IMR-90 (cell line): Measurements from ENCODE around the gene AGAP1. TPM values are rescaled to one million over a fixed set of nuclear protein-coding genes. Genes with fewer than 3 reads are reported as not detected.
A peak's percentile ranks its signal among the peaks of the same experiment; 100 is the strongest.

Experiments used
- ATAC-seq: fragments of 200-7000 bp; cut with Tn5 transposase; 2 replicates; pipeline ENCODE4 v1.9.1; 2020; ENCODE audit warnings: low read depth, mild to moderate bottlenecking, moderate library complexity
- BruUV-seq: library from RNA; stranded (reverse); fragments of 400-500 nt; replicated peaks from 2 replicates; lab custom pipeline; 2021; lab: Mats Ljungman, UMichigan
- CTCF ChIA-PET: fragments of 300-600 bp; formaldehyde crosslinking; extraction: SDS; loops from one replicate; lab custom pipeline; 2021; ENCODE audit warnings: antibody characterized with exemption; lab: Yijun Ruan, JAX
- POLR2A ChIA-PET: fragments of 300-600 bp; sonication (Branson Sonifier 250); formaldehyde crosslinking; loops from one replicate; lab custom pipeline; 2022; ENCODE audit warnings: antibody characterized with exemption; ENCODE audit not compliant: unreplicated experiment; lab: Charles Lee
- DNase-seq: peaks from one replicate; pipeline ENCODE4 v3.0.0; 2013
- H2AFZ ChIP-seq: replicated peaks from 2 replicates; pipeline ENCODE3; 2013; ENCODE audit warnings: low read length, mild to moderate bottlenecking; ENCODE audit not compliant: poor library complexity
- H2AK5ac ChIP-seq: 2 replicates; pipeline ENCODE4 v1.6.1; 2013; ENCODE audit warnings: low read depth, low read length, inconsistent platforms
- H2AK9ac ChIP-seq: replicated peaks from 2 replicates; pipeline ENCODE3; 2013; ENCODE audit warnings: mild to moderate bottlenecking, low read depth, low read length, moderate library complexity; ENCODE audit not compliant: poor library complexity
- H2BK120ac ChIP-seq: 2 replicates; pipeline ENCODE4 v1.6.1; 2013; ENCODE audit warnings: low read depth, low read length, inconsistent platforms
- H2BK15ac ChIP-seq: 3 replicates; pipeline ENCODE4 v1.6.1; 2013; ENCODE audit warnings: low read depth, low read length, inconsistent platforms
- H2BK20ac ChIP-seq: 2 replicates; pipeline ENCODE4 v1.6.1; 2013; ENCODE audit warnings: low read depth, mild to moderate bottlenecking, inconsistent platforms, low read length, moderate library complexity
- H2BK5ac ChIP-seq: 2 replicates; pipeline ENCODE4 v1.6.1; 2013; ENCODE audit warnings: mild to moderate bottlenecking, low read depth, low read length, inconsistent platforms; ENCODE audit not compliant: poor library complexity, severe bottlenecking
- H3K14ac ChIP-seq: replicated peaks from 2 replicates; pipeline ENCODE4 v1.6.1; 2013; ENCODE audit warnings: low read depth, low read length, inconsistent platforms
- H3K18ac ChIP-seq: 2 replicates; pipeline ENCODE4 v1.6.1; 2013; ENCODE audit warnings: low read depth, low read length, control low read depth
- H3K23ac ChIP-seq: 2 replicates; pipeline ENCODE4 v1.6.1; 2013; ENCODE audit warnings: low read depth, low read length, inconsistent platforms
- H3K27ac ChIP-seq: 2 replicates; pipeline ENCODE4 v1.5.1; 2013; ENCODE audit warnings: mild to moderate bottlenecking, control low read depth, low read length; ENCODE audit not compliant: insufficient read depth
- H3K27me3 ChIP-seq: 2 replicates; pipeline ENCODE4 v1.6.1; 2013; ENCODE audit warnings: low read length; ENCODE audit not compliant: control insufficient read depth, insufficient read depth
- H3K36me3 ChIP-seq: 2 replicates; pipeline ENCODE4 v1.6.1; 2013; ENCODE audit warnings: low read length, mixed read lengths; ENCODE audit not compliant: control insufficient read depth, insufficient read depth
- H3K4ac ChIP-seq: 2 replicates; pipeline ENCODE4 v1.6.1; 2013; ENCODE audit warnings: low read depth, low read length, inconsistent platforms
- H3K4me1 ChIP-seq: 2 replicates; pipeline ENCODE4 v1.6.1; 2013; ENCODE audit warnings: low read length, mixed read lengths; ENCODE audit not compliant: control insufficient read depth, insufficient read depth
- H3K4me2 ChIP-seq: 2 replicates; pipeline ENCODE4 v1.6.1; 2013; ENCODE audit warnings: low read depth, mild to moderate bottlenecking, control low read depth, low read length, moderate library complexity
- H3K4me3 ChIP-seq: 2 replicates; pipeline ENCODE4 v1.5.1; 2013; ENCODE audit warnings: low read depth, mild to moderate bottlenecking, control low read depth, low read length, moderate library complexity; ENCODE audit not compliant: insufficient read depth
- H3K56ac ChIP-seq: 2 replicates; pipeline ENCODE4 v1.6.1; 2013; ENCODE audit warnings: low read length, inconsistent platforms; ENCODE audit not compliant: insufficient read depth; ENCODE audit errors: extremely low read depth
- H3K79me1 ChIP-seq, 2 experiments: 2 replicates each; pipeline ENCODE4 v1.6.1; 2013; ENCODE audit warnings: low read length in 2 of 2, inconsistent platforms in 1 of 2, low read depth in 1 of 2
- H3K9ac ChIP-seq: 2 replicates; pipeline ENCODE4 v1.6.1; 2013; ENCODE audit warnings: low read depth, low read length, control low read depth
- H3K9me1 ChIP-seq: 2 replicates; pipeline ENCODE4 v1.6.1; 2013; ENCODE audit warnings: low read length, inconsistent platforms; ENCODE audit not compliant: insufficient read depth
- H3K9me3 ChIP-seq: 2 replicates; pipeline ENCODE4 v1.6.1; 2013; ENCODE audit warnings: low read length; ENCODE audit not compliant: control insufficient read depth, insufficient read depth
- H4K20me1 ChIP-seq: 2 replicates; pipeline ENCODE4 v1.6.1; 2013; ENCODE audit warnings: low read length, inconsistent platforms; ENCODE audit not compliant: insufficient read depth
- H4K5ac ChIP-seq: 2 replicates; pipeline ENCODE4 v1.6.1; 2013; ENCODE audit warnings: mild to moderate bottlenecking, low read depth, low read length, control low read depth
- H4K8ac ChIP-seq, 2 experiments: 2 replicates each; pipeline ENCODE4 v1.6.1; 2013; ENCODE audit warnings: low read depth in 2 of 2, low read length in 2 of 2, control low read depth in 1 of 2, inconsistent platforms in 1 of 2
- H4K91ac ChIP-seq: 2 replicates; pipeline ENCODE4 v1.6.1; 2013; ENCODE audit warnings: low read depth, low read length, inconsistent platforms; ENCODE audit not compliant: insufficient read depth
- CEBPB ChIP-seq: IDR thresholded peaks from 2 replicates; pipeline ENCODE4 v1.6.1; 2012; ENCODE audit warnings: low read depth, low read length, improper control_type of control experiment
- NFE2L2 ChIP-seq: fragments of 150-350 bp; IDR thresholded peaks from 2 replicates; pipeline ENCODE4 v1.6.1; 2016; ENCODE audit warnings: low read depth, mild to moderate bottlenecking, low read length
- WGBS, 2 experiments: methylation state at CpG; one replicate each; pipeline versions ENCODE4 v1.1.5 to v1.1.7; 2013; ENCODE audit warnings: missing lambda C conversion rate in 2 of 2; ENCODE audit not compliant: insufficient read length in 1 of 2; ENCODE audit errors: extremely low coverage in 2 of 2; 5-methylcytosine and 5-hydroxymethylcytosine counted together
- dilution Hi-C: fragments of 300-500 bp; cut with HindIII; formaldehyde crosslinking; loops from one replicate; pipeline ENCODE4 v1.14.3; 2018; ENCODE audit warnings: low sequenced_read_pairs; ENCODE audit not compliant: unreplicated experiment
- in situ Hi-C: fragments of 300-500 bp; cut with MboI; formaldehyde crosslinking; loops from 3 replicates; pipeline ENCODE4 v1.14.3; 2019; ENCODE audit warnings: low sequenced_read_pairs, inconsistent platforms, mixed read lengths
- intact Hi-C: fragments of 100-400 bp; cut with micrococcal nuclease; formaldehyde crosslinking; loops from 2 replicates; pipeline ENCODE4 v1.10.0; 2022
- polyA plus RNA-seq, 3 experiments: library from polyadenylated mRNA; depleted of rRNA; stranded (reverse); fragments of >200 nt; gene quantifications; 2 replicates each; pipeline ENCODE4 v1.2.3, GENCODE V29; 2012; ENCODE audit warnings: low replicate concordance in 1 of 3
- total RNA-seq: library from RNA; depleted of rRNA; stranded (reverse); fragments of >200 nt; gene quantifications from 2 replicates; pipeline ENCODE4 v1.2.3, GENCODE V29; 2012

Gene AGAP1
- total and polyA plus RNA-seq, 2 of the 4 experiments (the other 2 are of a cell fraction), result 15.1 to 16.4 TPM

- H4K20me1 ChIP-seq, result no peaks in the 10 kb centered on the region
Measured at GRCh38 chr2:236012155-236012554, 518.3 kb downstream of the AGAP1 start.

More at GRCh38 chr2:236012155-236012554, 518.3 kb downstream of the AGAP1 start:
- Histone ChIP-seq H4K5ac (no peak overlapping the region), H2AK9ac (no peak overlapping the region), H2AFZ (no peak overlapping the region), H2BK120ac (no peak overlapping the region), H3K9me1 (no peaks in the 10 kb centered on the region), H3K27me3 (no peaks in the 10 kb centered on the region), H3K56ac (no peak overlapping the region), H3K14ac (no peak overlapping the region), H3K9ac (no peak overlapping the region), H3K4ac (no peak overlapping the region), H3K9me3 (no peaks in the 10 kb centered on the region), H2BK5ac (no peak overlapping the region), H3K23ac (no peak overlapping the region), H3K4me3 (no peak overlapping the region), H2BK20ac (no peak overlapping the region), H4K8ac (no peak overlapping the region), H3K79me1 (no peaks in the 10 kb centered on the region), H3K18ac (no peak overlapping the region), H4K91ac (no peak overlapping the region), H2AK5ac (no peak overlapping the region), H3K4me2 (no peak overlapping the region), H3K27ac (no peak overlapping the region), H2BK15ac (no peak overlapping the region), H3K4me1 (no peaks in the 10 kb centered on the region), H3K36me3 (no peaks in the 10 kb centered on the region)
- no TSS peak for BruUV-seq
- CTCF ChIA-PET, result interaction anchor here (0.7 kb wide), 1 partner anchor 166 kb away, joined by 3 read pairs; no protein-coding TSS in a partner anchor
- WGBS, 2 experiments, result no CpG with 5 or more reads among the region's 8 CpGs
- DNase-seq, result no peak
- in situ Hi-C loops (no loop called here), dilution Hi-C loops (no loop called here), intact Hi-C loops (no loop called here)
- peak; percentile 14; the same call in 1 of the 2 replicates for TF ChIP-seq CEBPB
- no peak for TF ChIP-seq NFE2L2
- no peak for ATAC-seq
- POLR2A ChIA-PET, result no interaction called here
